NCI-H774 (cell line): ENCODE results near the gene GLDC.

Experiments used
- DNase-seq: peaks from one replicate; lab custom pipeline; 2025; lab: John Stamatoyannopoulos, UW

GLDC gene

DNA sequence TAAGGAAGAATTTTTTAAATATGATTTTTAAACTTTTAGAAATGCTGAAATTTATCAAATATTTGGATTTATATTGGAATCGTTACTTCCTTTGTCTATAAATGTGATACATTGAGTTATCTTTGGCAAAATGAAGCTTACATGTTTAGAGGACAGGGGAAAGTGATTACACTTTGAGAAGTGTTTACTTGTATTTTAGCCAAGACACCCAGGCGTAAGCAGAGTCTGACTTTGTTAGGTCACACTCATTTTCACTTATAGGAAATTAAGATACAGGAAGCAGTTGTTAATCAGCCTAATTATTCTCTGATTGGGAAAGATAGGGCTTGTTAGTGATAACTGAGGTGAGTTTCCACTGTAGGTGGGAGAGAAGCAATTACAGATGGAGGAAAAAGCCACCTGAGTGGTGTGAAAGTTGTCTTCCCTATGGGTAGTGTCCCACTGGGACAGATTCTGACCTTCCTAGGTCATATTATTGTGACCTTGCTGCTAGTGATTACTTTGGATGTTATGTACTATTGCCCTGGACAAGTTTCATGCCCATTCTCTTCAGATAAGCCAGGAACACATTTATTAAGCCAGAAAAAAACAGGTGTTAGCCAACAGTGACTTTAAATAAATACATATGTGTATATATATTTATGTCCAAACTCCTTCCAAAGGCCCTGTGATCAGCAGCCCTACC, 143.9 kb downstream of the GLDC start:
- DNase-seq: no peak

DNA sequence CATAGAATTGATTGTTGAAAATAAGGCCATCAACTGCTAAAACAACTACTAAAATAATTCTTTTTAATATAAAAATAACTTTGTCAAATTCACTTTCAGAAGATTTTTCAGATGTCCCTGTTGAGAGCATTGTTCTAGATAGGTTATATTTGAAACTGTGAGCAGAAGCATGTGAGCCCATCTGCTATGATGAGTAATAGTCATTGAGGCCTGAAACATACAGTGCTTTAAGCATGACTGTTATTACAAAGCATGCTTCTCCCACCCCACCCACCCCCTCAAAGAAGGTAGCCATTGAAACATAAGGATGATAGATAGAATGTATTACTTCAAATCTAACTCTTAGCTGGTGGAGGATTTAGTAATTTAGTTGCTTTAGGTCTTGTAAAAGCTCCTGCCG, 146.5 kb downstream of the GLDC start:
- no peak for DNase-seq

DNA sequence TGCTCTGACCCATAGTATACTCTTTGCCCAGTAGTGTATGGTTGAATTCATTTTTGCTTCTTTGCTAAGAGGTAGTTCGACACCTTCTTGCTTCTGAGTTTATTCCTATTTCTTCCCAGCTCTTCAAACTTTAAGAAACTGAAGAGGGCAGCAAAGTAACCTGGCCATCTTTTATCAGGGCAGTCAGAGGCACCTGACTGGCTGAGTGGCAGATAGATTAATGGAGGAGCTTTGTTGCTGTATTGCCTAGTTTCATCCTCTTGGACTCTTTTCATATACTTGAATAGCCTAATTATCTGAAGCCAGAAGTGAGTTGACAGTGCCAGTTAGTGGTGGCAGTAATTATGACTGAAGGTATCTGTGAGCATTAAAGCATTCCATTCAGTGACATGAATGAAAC, 150.1 kb downstream of the GLDC start:
- DNase-seq: no peak

DNA sequence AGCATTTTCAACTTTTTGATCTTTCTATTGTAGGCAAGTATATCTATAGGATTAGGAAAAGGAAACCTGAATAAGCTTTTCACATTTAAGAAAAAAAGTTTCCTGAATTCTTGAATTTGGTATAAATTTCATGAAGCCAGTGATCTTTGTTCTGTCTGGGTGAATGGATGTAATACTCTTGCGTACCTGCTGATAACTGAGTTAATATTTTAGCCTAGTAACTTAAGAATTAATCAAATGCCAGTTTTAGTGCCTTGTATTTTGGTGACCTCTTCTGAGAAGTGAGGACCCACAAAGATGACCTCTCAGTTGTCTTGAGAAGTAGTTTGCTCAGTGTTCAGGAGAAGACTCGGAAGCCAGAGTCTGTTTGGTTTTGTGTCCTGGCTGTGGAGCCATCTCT, 154.7 kb downstream of the GLDC start:
- DNase-seq: no peak

DNA sequence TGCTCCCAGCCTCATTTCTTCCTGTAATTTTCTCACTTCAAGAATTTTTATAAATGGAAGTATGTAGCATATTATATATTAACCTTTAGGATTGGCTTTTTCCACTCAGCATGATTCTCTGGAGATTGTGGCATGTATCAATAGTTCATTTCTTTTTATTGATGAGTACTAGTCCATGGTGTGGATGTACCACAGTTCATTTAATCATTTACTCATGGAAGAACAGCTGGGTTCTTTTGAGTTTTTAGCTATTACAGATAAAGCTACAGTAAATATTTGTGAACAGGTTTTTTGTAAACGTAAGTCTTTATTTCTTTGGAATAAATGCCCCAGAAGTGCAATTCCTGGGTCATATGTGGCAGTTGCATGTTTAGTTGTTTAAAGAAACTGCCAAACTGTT, 156.4 kb downstream of the GLDC start:
- DNase-seq: no peak

GRCh38 chr9:6488395-6488794, 157.1 kb downstream of the GLDC start:
- DNase-seq: no peak

GRCh38 chr9:6484210-6484609, 161.3 kb downstream of the GLDC start:
- no peak for DNase-seq
